SK-N-SH (cell line): ENCODE data around the gene GXYLT2. TPM values are rescaled to one million over a fixed set of nuclear protein-coding genes. Genes with fewer than 3 reads are reported as not detected.

Source experiments
- CTCF ChIA-PET: fragments of 300-600, 350-600 bp; formaldehyde crosslinking; extraction: SDS; loops from one replicate; lab custom pipeline; 2021; lab: Yijun Ruan, JAX
- POLR2A ChIA-PET: fragments of 350-600 bp; sonication (Branson Sonifier 250); formaldehyde crosslinking; extraction: SDS; loops from one replicate; lab custom pipeline; 2020; ENCODE audit warnings: antibody characterized with exemption, inconsistent platforms; lab: Yijun Ruan, JAX
- DNase-seq: peaks from one replicate; pipeline ENCODE4 v3.0.0; 2012
- H2AFZ ChIP-seq: fragments of 200-600 bp; sonication (generic); 2 replicates; pipeline ENCODE4 v1.8.1; 2016; ENCODE audit warnings: antibody characterized with exemption, mild to moderate bottlenecking, low read depth
- H3F3A ChIP-seq: fragments of 200-600 bp; sonication (generic); replicated peaks from 2 replicates; pipeline ENCODE3; 2016; ENCODE audit warnings: antibody characterized with exemption, mild to moderate bottlenecking; ENCODE audit not compliant: insufficient read depth
- H3K27ac ChIP-seq, 2 experiments: fragments of 200-500 bp in 1 of 2; fragments of 200-600 bp in 1 of 2; sonication (Bioruptor generic) in 1 of 2; sonication (generic), shearing (Covaris generic) in 1 of 2; 2 replicates each; pipeline versions ENCODE4 v1.5.1 to v1.6.1; 2014 to 2016; ENCODE audit warnings: low read depth in 2 of 2, inconsistent platforms in 1 of 2, low read length in 1 of 2, mild to moderate bottlenecking in 1 of 2, mixed read lengths in 1 of 2
- H3K27me3 ChIP-seq: fragments of 200-600 bp; sonication (generic), shearing (Covaris generic); 2 replicates; pipeline ENCODE4 v1.6.1; 2016; ENCODE audit warnings: mixed run types; ENCODE audit not compliant: insufficient read depth
- H3K36me3 ChIP-seq, 2 experiments: fragments of 200-500 bp in 1 of 2; fragments of 200-600 bp in 1 of 2; sonication (Bioruptor generic) in 1 of 2; sonication (generic) in 1 of 2; replicated peaks in 1 of 2; 2 replicates each; pipeline versions ENCODE3 to v1.5.1; 2014 to 2016; ENCODE audit warnings: low read length in 1 of 2, mild to moderate bottlenecking in 1 of 2; ENCODE audit not compliant: insufficient read depth in 2 of 2, control insufficient read depth in 1 of 2
- H3K4me1 ChIP-seq, 2 experiments: fragments of 200-500 bp in 1 of 2; fragments of 200-600 bp in 1 of 2; sonication (Bioruptor generic) in 1 of 2; sonication (generic), shearing (Covaris generic) in 1 of 2; 2 replicates each; pipeline versions ENCODE4 v1.5.1 to v1.6.1; 2014 to 2016; ENCODE audit warnings: low read depth in 1 of 2, low read length in 1 of 2, mixed run types in 1 of 2; ENCODE audit not compliant: insufficient read depth in 2 of 2, control insufficient read depth in 1 of 2
- H3K4me2 ChIP-seq: fragments of 200-600 bp; sonication (generic), shearing (Covaris generic); 2 replicates; pipeline ENCODE4 v1.6.1; 2017; ENCODE audit warnings: mixed run types
- H3K4me3 ChIP-seq, 2 experiments: fragments of 200-500 bp in 1 of 2; fragments of 200-600 bp in 1 of 2; sonication (Bioruptor generic) in 1 of 2; sonication (generic), shearing (Covaris generic) in 1 of 2; 2 replicates each; pipeline versions ENCODE4 v1.5.1 to v1.8.1; 2014 to 2016; ENCODE audit warnings: low read depth in 2 of 2, inconsistent platforms in 1 of 2, low read length in 1 of 2, mild to moderate bottlenecking in 1 of 2, mixed read lengths in 1 of 2, moderate library complexity in 1 of 2
- H3K79me2 ChIP-seq: fragments of 200-600 bp; sonication (generic); 2 replicates; pipeline ENCODE4 v1.8.1; 2017; ENCODE audit warnings: mild to moderate bottlenecking; ENCODE audit not compliant: insufficient read depth
- H3K9ac ChIP-seq: fragments of 200-600 bp; sonication (generic); 2 replicates; pipeline ENCODE4 v1.6.1; 2017; ENCODE audit warnings: mixed run types
- H3K9me2 ChIP-seq: fragments of 200-600 bp; sonication (generic); 2 replicates; pipeline ENCODE4 v1.6.1; 2017; ENCODE audit warnings: mixed run types
- H3K9me3 ChIP-seq: fragments of 200-600 bp; sonication (generic); 2 replicates; pipeline ENCODE4 v1.6.1; 2017; ENCODE audit warnings: mixed run types, mild to moderate bottlenecking, moderate library complexity
- H4K20me1 ChIP-seq: fragments of 200-600 bp; sonication (generic); 2 replicates; pipeline ENCODE4 v1.6.1; 2017; ENCODE audit warnings: mild to moderate bottlenecking, mixed run types; ENCODE audit not compliant: insufficient read depth
- CTCF ChIP-seq: fragments of 200-600 bp; sonication (generic); IDR thresholded peaks from 2 replicates; pipeline ENCODE4 v1.6.1; 2017; ENCODE audit warnings: antibody characterized with exemption, mild to moderate bottlenecking, moderate library complexity
- IRF3 ChIP-seq: fragments of 150-350 bp; IDR thresholded peaks from 2 replicates; pipeline ENCODE4 v1.6.1; 2016; ENCODE audit warnings: mild to moderate bottlenecking, low read depth, low read length
- MAX ChIP-seq: IDR thresholded peaks from 2 replicates; pipeline ENCODE4 v1.4.0; 2012; ENCODE audit warnings: low read depth
- MXI1 ChIP-seq: IDR thresholded peaks from 2 replicates; pipeline ENCODE4 v1.6.1; 2012; ENCODE audit warnings: mild to moderate bottlenecking, low read depth, low read length, improper control_type of control experiment
- NRF1 ChIP-seq: IDR thresholded peaks from 2 replicates; pipeline ENCODE4 v1.6.1; 2012; ENCODE audit warnings: low read depth, mild to moderate bottlenecking, low read length
- PBX3 ChIP-seq: IDR thresholded peaks from 2 replicates; pipeline ENCODE4; 2012
- RAD21 ChIP-seq: IDR thresholded peaks from 2 replicates; pipeline ENCODE4 v1.6.1; 2012; ENCODE audit warnings: mild to moderate bottlenecking, low read length
- REST ChIP-seq: IDR thresholded peaks from 2 replicates; pipeline ENCODE4 v1.6.1; 2012; ENCODE audit warnings: mild to moderate bottlenecking, low read depth, low read length, moderate library complexity
- SMC3 ChIP-seq: IDR thresholded peaks from 2 replicates; pipeline ENCODE4 v1.6.1; 2012; ENCODE audit warnings: low read depth, low read length, improper control_type of control experiment
- TCF12 ChIP-seq: IDR thresholded peaks from 2 replicates; pipeline ENCODE4 v1.4.0; 2012
- YY1 ChIP-seq: IDR thresholded peaks from 2 replicates; pipeline ENCODE4 v1.4.0; 2012; ENCODE audit warnings: low read depth, mild to moderate bottlenecking
- WGBS: methylation state at CpG from one replicate; pipeline ENCODE4 v1.1.6; 2017; ENCODE audit warnings: low lambda C conversion rate; 5-methylcytosine and 5-hydroxymethylcytosine counted together
- polyA plus RNA-seq, 3 experiments: library from polyadenylated mRNA; depleted of rRNA; stranded (reverse); fragments of >200 nt; gene quantifications; 2 replicates each; pipeline ENCODE4 v1.2.3, GENCODE V29; 2012

GXYLT2 gene
- polyA plus RNA-seq, 1 of the 3 experiments (the other 2 are of a cell fraction) = 9.1 TPM

GRCh38 chr3:72997421-72997961, 109.6 kb downstream of the GXYLT2 start:
- no peaks in the 10 kb centered on the region for H3K9me2 ChIP-seq
- H3K9ac ChIP-seq = peak overlapping the region; percentile 83
- no peak overlapping the region for H2AFZ ChIP-seq
- H4K20me1 ChIP-seq = peaks cover 51% of the 10 kb centered on the region
- peak overlapping the region; percentile 84 for H3K4me2 ChIP-seq
- peak overlapping the region; percentile 90 to 92 for H3K27ac ChIP-seq
- ChIA-PET POLR2A (interaction anchor here (1.0 kb wide), 1 partner anchor 8 kb away, joined by 5 read pairs; no protein-coding TSS in a partner anchor), CTCF (interaction anchor here (1.0 to 4.4 kb wide), 10 partner anchors 10 to 147 kb away, joined by 3 to 16 read pairs (median 4); no protein-coding TSS in a partner anchor)
- WGBS = under 1% methylated on average over 14 of the region's 16 CpGs
- DNase-seq = peak; percentile 59
- H3K4me1 ChIP-seq = peaks cover 3 to 11% of the 10 kb centered on the region in 2 experiments; a peak in 2 of 4 replicates
- H3K36me3 ChIP-seq = peaks cover 17 to 29% of the 10 kb centered on the region in 2 experiments
- H3K27me3 ChIP-seq = no peaks in the 10 kb centered on the region
- no peaks in the 10 kb centered on the region for H3K9me3 ChIP-seq
- H3K79me2 ChIP-seq = peaks cover 56% of the 10 kb centered on the region
- TF ChIP-seq MAX (0 out of 2 replicates have a peak, but pooled peaks have one; percentile 35), CTCF (peak; percentile 65), SMC3 (peak; percentile 22; the same call in 1 of the 2 replicates), YY1 (peak; percentile 56; the same call in 1 of the 2 replicates), RAD21 (peak; percentile 52), NRF1 (no peak), MXI1 (peak; percentile 60), IRF3 (no peak)
- peaks cover 7% of the 10 kb centered on the region for H3F3A ChIP-seq
- H3K4me3 ChIP-seq = peak overlapping the region; percentile 78 to 83

- Histone ChIP-seq H3K4me1 (peaks cover 3 to 11% of the 10 kb centered on the region in 2 experiments; a peak in 2 of 4 replicates), H2AFZ (no peak overlapping the region), H3K79me2 (peaks cover 66% of the 10 kb centered on the region), H3K9me2 (no peaks in the 10 kb centered on the region), H3K27me3 (no peaks in the 10 kb centered on the region), H4K20me1 (peaks cover 61% of the 10 kb centered on the region), H3K9ac (peak overlapping the region; percentile 83; the same call in 1 of the 2 replicates), H3K36me3 (peaks cover 17 to 37% of the 10 kb centered on the region in 2 experiments), H3K4me3 (peak overlapping the region; percentile 78 to 83), H3K4me2 (peak overlapping the region; percentile 84), H3F3A (peaks cover 7% of the 10 kb centered on the region), H3K27ac (peak overlapping the region; percentile 18 to 90; a peak in 1 of 4 replicates), H3K9me3 (no peaks in the 10 kb centered on the region)
- no peak for TF ChIP-seq PBX3
- no peak for TF ChIP-seq YY1
- TF ChIP-seq TCF12 = peak; percentile 31; the same call in 1 of the 2 replicates
- TF ChIP-seq REST = no peak
- no peak for DNase-seq
- ChIA-PET CTCF (interaction anchor here (1.0 to 4.4 kb wide), 6 partner anchors 9 to 148 kb away, joined by 3 to 16 read pairs (median 8); no protein-coding TSS in a partner anchor), POLR2A (no interaction called here)
- WGBS = 25% methylated on average over 4 of the region's 4 CpGs
These were observed 110.6 kb downstream of the GXYLT2 start for GRCh38 chr3:72998466-72998865.
